NK-92 treated with Interleukin-12 subunit alpha and Interleukin-12 subunit beta, amount 100 ng/mL, for 24 hours (cell line): ENCODE measurements around the gene FARP1.

Experiments
- DNase-seq: peaks from one replicate; lab custom pipeline; 2025; lab: John Stamatoyannopoulos, UW

The FARP1 gene

GRCh38 chr13:98311200-98311548, 168.3 kb downstream of the FARP1 start:
- DNase-seq: no peak

- no peak for DNase-seq
These were observed 169.7 kb downstream of the FARP1 start for GRCh38 chr13:98312606-98313005.

- DNase-seq: no peak
These were observed 170.4 kb downstream of the FARP1 start for GRCh38 chr13:98313023-98313921.

GRCh38 chr13:98313922-98314292, 171.0 kb downstream of the FARP1 start:
- no peak for DNase-seq

GRCh38 chr13:98315466-98315865, 172.6 kb downstream of the FARP1 start:
- DNase-seq: no peak

- no peak for DNase-seq
These were observed 173.0 kb downstream of the FARP1 start for GRCh38 chr13:98315902-98316301.

- no peak for DNase-seq
These were observed 174.8 kb downstream of the FARP1 start for GRCh38 chr13:98317573-98318171.

GRCh38 chr13:98318263-98318878, 175.5 kb downstream of the FARP1 start:
- DNase-seq: no peak

GRCh38 chr13:98320561-98321105, 177.7 kb downstream of the FARP1 start:
- DNase-seq: no peak

- DNase-seq: no peak
These were observed 178.5 kb downstream of the FARP1 start for GRCh38 chr13:98321395-98321794.

GRCh38 chr13:98322091-98322718, 179.3 kb downstream of the FARP1 start:
- no peak for DNase-seq

- DNase-seq: no peak
These were observed 181.2 kb downstream of the FARP1 start for GRCh38 chr13:98324105-98324504.

- no peak for DNase-seq
These were observed 182.8 kb downstream of the FARP1 start for GRCh38 chr13:98325724-98326123.

- no peak for DNase-seq
These were observed 183.4 kb downstream of the FARP1 start for GRCh38 chr13:98326291-98326690.

GRCh38 chr13:98327371-98328270, 184.7 kb downstream of the FARP1 start:
- DNase-seq: no peak

- no peak for DNase-seq
These were observed 185.6 kb downstream of the FARP1 start for GRCh38 chr13:98328511-98328910.

GRCh38 chr13:98332222-98332621, 189.3 kb downstream of the FARP1 start:
- no peak for DNase-seq

- DNase-seq: no peak
These were observed 189.8 kb downstream of the FARP1 start for GRCh38 chr13:98332691-98333090.

GRCh38 chr13:98333486-98333885, 190.6 kb downstream of the FARP1 start:
- DNase-seq: no peak

- no peak for DNase-seq
These were observed 191.8 kb downstream of the FARP1 start for GRCh38 chr13:98334620-98335205.

- DNase-seq: no peak
These were observed 192.8 kb downstream of the FARP1 start for GRCh38 chr13:98335721-98336120.
